Left lung (tissue), 10 donors: ENCODE data around the gene MVK. TPM values are rescaled to one million over a fixed set of nuclear protein-coding genes. Genes with fewer than 3 reads are reported as not detected.
"Not testable (repeated sequence)": the region's sequence is repeated elsewhere in the genome, so short reads cannot be mapped to it uniquely, and the experiment has no call there.

Experiments
- ATAC-seq: fragments of 200-7000 bp; cut with Tn5 transposase; one replicate; pipeline ENCODE4 v1.9.1; 2020; ENCODE audit warnings: moderate library complexity
- DNase-seq, 4 donors: peaks; one replicate each; pipeline ENCODE4 v3.0.0-alpha.2; 2013 to 2020
- H3K27ac ChIP-seq, 2 donors: fragments of 200-600 bp; sonication (generic) in 1 of 2; one replicate each; pipeline versions ENCODE4 v1.5.0 to v1.8.0; 2020 to 2021
- H3K27me3 ChIP-seq, 2 donors: fragments of 200-600 bp; sonication (generic) in 1 of 2; one replicate each; pipeline versions ENCODE4 v1.5.0 to v1.8.0; 2020 to 2021
- H3K36me3 ChIP-seq, 2 donors: fragments of 200-600 bp; sonication (generic) in 1 of 2; one replicate each; pipeline versions ENCODE4 v1.5.0 to v1.8.0; 2020 to 2021
- H3K4me1 ChIP-seq, 2 donors: fragments of 200-600 bp; one replicate each; pipeline ENCODE4 v1.8.0; 2021
- H3K4me3 ChIP-seq, 2 donors: fragments of 200-600 bp; sonication (generic) in 1 of 2; one replicate each; pipeline versions ENCODE4 v1.5.0 to v1.8.0; 2020 to 2021; ENCODE audit warnings: mild to moderate bottlenecking in 1 of 2
- H3K9me3 ChIP-seq, 2 donors: fragments of 200-600 bp; sonication (generic) in 1 of 2; one replicate each; pipeline versions ENCODE4 v1.5.0 to v1.8.0; 2020 to 2021
- CTCF ChIP-seq, 2 donors: fragments of 200-600 bp; sonication (generic) in 1 of 2; IDR thresholded peaks; one replicate each; pipeline versions ENCODE4 v1.5.0 to v1.8.0; 2021; ENCODE audit warnings: antibody characterized with exemption in 2 of 2
- intact Hi-C, 2 donors: fragments of 100-400 bp; cut with DNase I; formaldehyde crosslinking; loops; one replicate each; pipeline versions ENCODE4 v1.11.2 to v1.14.2; 2022
- polyA plus RNA-seq, 6 donors: library from polyadenylated mRNA; unstranded; fragments of 120-200 nt; gene quantifications; one replicate each; pipeline ENCODE4 v1.2.1, GENCODE V29; 2013; ENCODE audit not compliant: insufficient read length in 6 of 6
- total RNA-seq, 2 donors: library from RNA; stranded (reverse); fragmentation: NEBNext Ultra II Directional; extraction: Animal tissue kit (Norgen Biotek cat#: 25700); gene quantifications; one replicate each; pipeline ENCODE4 v1.2.1, GENCODE V29; 2021
- donor health status: DM: no; HTN: yes; CAD: no.
- donor health status: DM: no; HTN: no; CAD: no.

The MVK gene
- total and polyA plus RNA-seq, 8 donors = 11.1 to 46.1 (median 16.3) TPM

GRCh38 chr12:109599087-109599486 lies 25.5 kb downstream of the MVK start:
- H3K36me3 ChIP-seq = peaks cover 0 to 30% of the 10 kb centered on the region in 2 donors
- intact Hi-C loops = loop anchor here in 1 of 2 donors (10.0 kb wide), 1 partner anchor 176 kb away; no protein-coding TSS in a partner anchor
- peak in 1 of 4 donors; percentile 30 for DNase-seq
- H3K27ac ChIP-seq = no peak overlapping the region
- no peak overlapping the region for H3K4me3 ChIP-seq
- H3K9me3 ChIP-seq = no peaks in the 10 kb centered on the region
- ATAC-seq = no peak
- peaks cover 0 to 6% of the 10 kb centered on the region in 2 donors for H3K27me3 ChIP-seq
- H3K4me1 ChIP-seq = peaks cover 4 to 21% of the 10 kb centered on the region in 2 donors
- no peak for TF ChIP-seq CTCF (IDR thresholded peaks at IDR 0.05)

DNA sequence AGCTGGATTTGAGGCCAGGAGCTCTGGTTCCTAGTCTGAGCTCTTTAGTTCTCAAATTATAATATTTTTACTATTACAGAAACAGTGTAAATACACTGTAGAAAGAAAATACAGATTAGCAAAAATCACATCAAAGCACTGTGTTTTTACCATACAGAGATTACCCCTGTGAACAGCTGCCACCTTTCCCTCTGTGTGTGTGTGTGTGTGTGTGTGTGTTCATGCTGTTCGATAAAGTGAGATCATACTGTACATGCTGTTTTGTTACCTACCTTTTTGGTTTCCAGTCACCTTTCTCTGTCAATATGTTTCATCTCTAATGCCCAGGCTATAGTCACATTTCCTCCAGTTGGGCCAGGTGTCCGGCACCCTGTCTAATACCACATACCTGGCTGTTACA lies 26.9 kb downstream of the MVK start:
- TF ChIP-seq CTCF (IDR thresholded peaks at IDR 0.05) = no peak
- DNase-seq (no peak), ATAC-seq (no peak)
- no peak overlapping the region for H3K27ac ChIP-seq
- peaks cover 0 to 17% of the 10 kb centered on the region in 2 donors for H3K36me3 ChIP-seq
- no peaks in the 10 kb centered on the region for H3K9me3 ChIP-seq
- intact Hi-C loops = no loop called here
- H3K4me3 ChIP-seq = no peak overlapping the region
- peaks cover 4 to 14% of the 10 kb centered on the region in 2 donors for H3K4me1 ChIP-seq
- H3K27me3 ChIP-seq = peaks cover 0 to 10% of the 10 kb centered on the region in 2 donors

DNA sequence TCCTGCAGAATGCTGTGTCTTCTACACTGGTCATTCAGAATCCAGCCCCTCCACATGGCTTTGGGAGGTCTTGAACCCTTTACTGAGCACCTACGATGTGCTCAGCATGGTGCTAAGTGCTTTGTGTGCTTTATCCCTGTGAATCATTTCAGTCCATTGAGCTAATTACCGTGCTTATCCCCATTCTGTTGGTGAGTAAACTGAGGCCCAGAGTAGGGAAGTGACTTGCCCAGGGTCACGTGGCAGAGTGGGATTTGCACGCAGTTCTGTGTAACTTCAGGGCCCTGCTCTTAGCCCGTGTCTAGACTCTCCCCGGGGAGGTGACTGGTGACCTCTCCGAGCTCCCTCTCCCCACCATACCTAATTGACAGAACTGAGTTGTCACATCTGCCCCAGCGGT lies 27.4 kb downstream of the MVK start:
- no peaks in the 10 kb centered on the region for H3K9me3 ChIP-seq
- peaks cover 0 to 14% of the 10 kb centered on the region in 2 donors for H3K27me3 ChIP-seq
- TF ChIP-seq CTCF (IDR thresholded peaks at IDR 0.05) = no peak
- intact Hi-C loops = no loop called here
- DNase-seq (no peak), ATAC-seq (no peak)
- H3K4me1 ChIP-seq = peaks cover 4 to 9% of the 10 kb centered on the region in 2 donors
- no peak overlapping the region for H3K27ac ChIP-seq
- peaks cover 0 to 11% of the 10 kb centered on the region in 2 donors for H3K36me3 ChIP-seq
- H3K4me3 ChIP-seq = no peak overlapping the region

DNA sequence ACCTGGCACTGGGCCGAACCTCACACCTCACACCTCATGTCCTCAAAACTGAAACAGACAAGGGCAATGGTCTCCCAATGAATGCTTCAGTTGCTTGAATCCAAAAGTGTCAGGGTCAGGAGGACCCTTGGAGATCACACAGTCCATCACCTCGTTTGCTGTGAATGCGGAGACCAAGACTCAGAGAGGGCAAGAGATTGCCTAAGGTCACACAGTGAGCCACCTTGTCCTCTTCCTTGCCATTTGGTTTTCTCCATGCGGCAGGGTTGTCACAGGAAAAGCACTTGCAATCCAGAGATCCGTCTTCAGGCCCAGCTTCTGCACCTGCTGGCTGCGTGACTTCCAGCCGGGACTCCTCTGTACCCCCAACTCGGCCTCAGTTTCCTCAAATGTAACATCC lies 28.0 kb downstream of the MVK start:
- Histone ChIP-seq H3K4me3 (no peak overlapping the region), H3K4me1 (peaks cover 4 to 9% of the 10 kb centered on the region in 2 donors), H3K36me3 (peaks cover 0 to 6% of the 10 kb centered on the region in 2 donors), H3K27ac (no peak overlapping the region), H3K9me3 (no peaks in the 10 kb centered on the region), H3K27me3 (peaks cover 0 to 20% of the 10 kb centered on the region in 2 donors)
- intact Hi-C loops = no loop called here
- no peak for TF ChIP-seq CTCF (IDR thresholded peaks at IDR 0.05)
- DNase-seq (peak in 1 of 4 donors; percentile 10), ATAC-seq (no peak)

- peaks cover 0 to 26% of the 10 kb centered on the region in 2 donors for H3K27me3 ChIP-seq
- peak in 1 of 4 donors; percentile 3 for DNase-seq
- intact Hi-C loops, H3K4me3 ChIP-seq, ATAC-seq, H3K36me3 ChIP-seq, H3K27ac ChIP-seq, H3K9me3 ChIP-seq, H3K4me1 ChIP-seq: not testable (repeated sequence)
Observed at GRCh38 chr12:109602132-109602531, 28.5 kb downstream of the MVK start.

DNA sequence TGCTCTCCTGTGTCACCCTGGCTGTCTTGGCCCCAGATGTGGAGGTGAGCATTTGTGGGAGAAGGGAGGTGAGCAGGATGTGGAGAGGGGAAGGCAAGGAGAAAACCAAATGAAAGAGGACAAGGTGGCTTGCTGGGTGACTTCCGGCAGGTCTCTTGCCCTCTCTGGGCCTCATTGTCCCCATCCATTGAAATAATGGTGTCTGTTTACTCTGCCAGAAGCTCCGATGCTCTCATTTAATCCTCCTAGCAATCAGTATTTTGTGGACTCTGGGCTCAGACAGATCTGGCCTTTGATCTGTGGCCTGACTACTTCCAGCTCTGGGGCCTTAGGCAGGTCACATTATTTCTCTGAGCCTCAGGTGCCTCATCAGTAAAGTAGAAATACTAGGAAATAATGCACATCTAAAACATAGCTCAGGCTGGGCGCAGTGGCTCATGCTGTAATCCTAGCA lies 30.6 kb downstream of the MVK start:
- no peak for TF ChIP-seq CTCF (IDR thresholded peaks at IDR 0.05)
- ATAC-seq (no peak), DNase-seq (no peak)
- intact Hi-C loops = no loop called here
- Histone ChIP-seq H3K9me3 (no peaks in the 10 kb centered on the region), H3K27ac (no peak overlapping the region), H3K4me1 (no peaks in the 10 kb centered on the region), H3K4me3 (no peak overlapping the region), H3K27me3 (peaks cover 0 to 34% of the 10 kb centered on the region in 2 donors), H3K36me3 (no peaks in the 10 kb centered on the region)
